ENCODE data around the gene KCNRG.
"Not testable (repeated sequence)": the region's sequence is repeated elsewhere in the genome, so short reads cannot be mapped to it uniquely, and the experiment has no call there.

The KCNRG gene

GRCh38 chr13:50017819-50018218 lies 2.6 kb downstream of the KCNRG start:
- no peaks in the 10 kb centered on the region for H3K4me1 ChIP-seq (ENCODE audit: insufficient read depth, low read length)
- no peak overlapping the region for H2AFZ ChIP-seq (ENCODE audit: low read depth, low read length)
- peaks cover 3% of the 10 kb centered on the region for H3K9me3 ChIP-seq (ENCODE audit: low read length)
- no peaks in the 10 kb centered on the region for H3K27me3 ChIP-seq (ENCODE audit: insufficient read depth, low read length)
- H3K36me3 ChIP-seq (ENCODE audit: insufficient read depth, low read length), result peaks cover 50% of the 10 kb centered on the region
- no peak overlapping the region for H3K4me3 ChIP-seq (ENCODE audit: low read length)

GRCh38 chr13:50025436-50025835 lies 10.2 kb downstream of the KCNRG start:
- H3K27me3 ChIP-seq (ENCODE audit: insufficient read depth, low read length), result no peaks in the 10 kb centered on the region
- no peaks in the 10 kb centered on the region for H3K4me1 ChIP-seq (ENCODE audit: insufficient read depth, low read length)
- no peak overlapping the region for H3K4me3 ChIP-seq (ENCODE audit: low read length)
- peaks cover 1% of the 10 kb centered on the region for H3K9me3 ChIP-seq (ENCODE audit: low read length)
- peaks cover 40% of the 10 kb centered on the region for H3K36me3 ChIP-seq (ENCODE audit: insufficient read depth, low read length)
- no peak overlapping the region for H2AFZ ChIP-seq (ENCODE audit: low read depth, low read length)

GRCh38 chr13:50026788-50027473 lies 11.7 kb downstream of the KCNRG start:
- Histone ChIP-seq H2AFZ (ENCODE audit: low read depth, low read length) (no peak overlapping the region), H3K9me3 (ENCODE audit: low read length) (no peaks in the 10 kb centered on the region), H3K4me3 (ENCODE audit: low read length) (no peak overlapping the region), H3K27me3 (ENCODE audit: insufficient read depth, low read length) (no peaks in the 10 kb centered on the region), H3K36me3 (ENCODE audit: insufficient read depth, low read length) (peaks cover 35% of the 10 kb centered on the region), H3K4me1 (ENCODE audit: insufficient read depth, low read length) (no peaks in the 10 kb centered on the region)

GRCh38 chr13:50030315-50030714 lies 15.1 kb downstream of the KCNRG start:
- no peaks in the 10 kb centered on the region for H3K27me3 ChIP-seq (ENCODE audit: insufficient read depth, low read length)
- no peaks in the 10 kb centered on the region for H3K4me1 ChIP-seq (ENCODE audit: insufficient read depth, low read length)
- H3K9me3 ChIP-seq (ENCODE audit: low read length), result no peaks in the 10 kb centered on the region

GRCh38 chr13:50033725-50034124 lies 18.5 kb downstream of the KCNRG start:
- Histone ChIP-seq H3K4me3 (ENCODE audit: low read length) (no peak overlapping the region), H3K4me1 (ENCODE audit: insufficient read depth, low read length) (no peaks in the 10 kb centered on the region), H3K36me3 (ENCODE audit: insufficient read depth, low read length) (peaks cover 3% of the 10 kb centered on the region), H2AFZ (ENCODE audit: low read depth, low read length) (no peak overlapping the region), H3K9me3 (ENCODE audit: low read length) (no peaks in the 10 kb centered on the region), H3K27me3 (ENCODE audit: insufficient read depth, low read length) (no peaks in the 10 kb centered on the region)

More at GRCh38 chr13:50030315-50030714, 15.1 kb downstream of the KCNRG start:
- H3K4me3 ChIP-seq (ENCODE audit: low read length), result no peak overlapping the region
- peaks cover 8% of the 10 kb centered on the region for H3K36me3 ChIP-seq (ENCODE audit: insufficient read depth, low read length)
- no peak overlapping the region for H2AFZ ChIP-seq (ENCODE audit: low read depth, low read length)

GRCh38 chr13:50037788-50038187 lies 22.5 kb downstream of the KCNRG start:
- H3K9me3 ChIP-seq (ENCODE audit: low read length), result no peaks in the 10 kb centered on the region
- no peak overlapping the region for H2AFZ ChIP-seq (ENCODE audit: low read depth, low read length)
- no peaks in the 10 kb centered on the region for H3K4me1 ChIP-seq (ENCODE audit: insufficient read depth, low read length)
- no peak overlapping the region for H3K4me3 ChIP-seq (ENCODE audit: low read length)
- peaks cover 18% of the 10 kb centered on the region for H3K36me3 ChIP-seq (ENCODE audit: insufficient read depth, low read length)
- no peaks in the 10 kb centered on the region for H3K27me3 ChIP-seq (ENCODE audit: insufficient read depth, low read length)

- Histone ChIP-seq H3K27me3 (ENCODE audit: insufficient read depth, low read length) (no peaks in the 10 kb centered on the region), H3K4me3 (ENCODE audit: low read length) (no peak overlapping the region), H3K36me3 (ENCODE audit: insufficient read depth, low read length) (peaks cover 23% of the 10 kb centered on the region), H2AFZ (ENCODE audit: low read depth, low read length) (no peak overlapping the region), H3K4me1 (ENCODE audit: insufficient read depth, low read length) (no peaks in the 10 kb centered on the region), H3K9me3 (ENCODE audit: low read length) (no peaks in the 10 kb centered on the region)
Measured at GRCh38 chr13:50038266-50038665, 23.0 kb downstream of the KCNRG start.

- H3K27me3 ChIP-seq (ENCODE audit: insufficient read depth, low read length), result no peaks in the 10 kb centered on the region
- peaks cover 2% of the 10 kb centered on the region for H3K9me3 ChIP-seq (ENCODE audit: low read length)
- H2AFZ ChIP-seq (ENCODE audit: low read depth, low read length), result no peak overlapping the region
- peaks cover 45% of the 10 kb centered on the region for H3K36me3 ChIP-seq (ENCODE audit: insufficient read depth, low read length)
- H3K4me1 ChIP-seq (ENCODE audit: insufficient read depth, low read length), result no peaks in the 10 kb centered on the region
- no peak overlapping the region for H3K4me3 ChIP-seq (ENCODE audit: low read length)
Measured at GRCh38 chr13:50052478-50052877, 37.2 kb downstream of the KCNRG start.

- Histone ChIP-seq H3K4me3 (ENCODE audit: low read length) (no peak overlapping the region), H3K27me3 (ENCODE audit: insufficient read depth, low read length) (no peaks in the 10 kb centered on the region)
Measured at GRCh38 chr13:50053844-50054243, 38.6 kb downstream of the KCNRG start.

GRCh38 chr13:50055454-50055853 lies 40.2 kb downstream of the KCNRG start:
- Histone ChIP-seq H3K4me1 (ENCODE audit: insufficient read depth, low read length) (no peaks in the 10 kb centered on the region), H3K4me3 (ENCODE audit: low read length) (no peak overlapping the region), H2AFZ (ENCODE audit: low read depth, low read length) (no peak overlapping the region), H3K27me3 (ENCODE audit: insufficient read depth, low read length) (no peaks in the 10 kb centered on the region), H3K36me3 (ENCODE audit: insufficient read depth, low read length) (peaks cover 47% of the 10 kb centered on the region), H3K9me3 (ENCODE audit: low read length) (peaks cover 4% of the 10 kb centered on the region)

More at GRCh38 chr13:50053844-50054243, 38.6 kb downstream of the KCNRG start:
- peaks cover 45% of the 10 kb centered on the region for H3K36me3 ChIP-seq (ENCODE audit: insufficient read depth, low read length)
- no peaks in the 10 kb centered on the region for H3K4me1 ChIP-seq (ENCODE audit: insufficient read depth, low read length)
- no peak overlapping the region for H2AFZ ChIP-seq (ENCODE audit: low read depth, low read length)
- peaks cover 4% of the 10 kb centered on the region for H3K9me3 ChIP-seq (ENCODE audit: low read length)

- Histone ChIP-seq H3K4me1 (ENCODE audit: insufficient read depth, low read length) (no peaks in the 10 kb centered on the region), H3K27me3 (ENCODE audit: insufficient read depth, low read length) (no peaks in the 10 kb centered on the region), H3K36me3 (ENCODE audit: insufficient read depth, low read length) (peaks cover 54% of the 10 kb centered on the region), H3K4me3 (ENCODE audit: low read length) (no peak overlapping the region), H3K9me3 (ENCODE audit: low read length) (peaks cover 2% of the 10 kb centered on the region), H2AFZ (ENCODE audit: low read depth, low read length) (no peak overlapping the region)
Measured at GRCh38 chr13:50060718-50061117, 45.5 kb downstream of the KCNRG start.

- not testable (repeated sequence) for H2AFZ ChIP-seq (ENCODE audit: low read depth, low read length); H3K4me3 ChIP-seq (ENCODE audit: low read length); H3K9me3 ChIP-seq (ENCODE audit: low read length); H3K27me3 ChIP-seq (ENCODE audit: insufficient read depth, low read length); H3K4me1 ChIP-seq (ENCODE audit: insufficient read depth, low read length)
- H3K36me3 ChIP-seq (ENCODE audit: insufficient read depth, low read length), result peaks cover 56% of the 10 kb centered on the region
Measured at GRCh38 chr13:50062336-50062735, 47.1 kb downstream of the KCNRG start.

GRCh38 chr13:50065712-50066111 lies 50.5 kb downstream of the KCNRG start:
- H3K27me3 ChIP-seq (ENCODE audit: insufficient read depth, low read length), result no peaks in the 10 kb centered on the region
- H3K9me3 ChIP-seq (ENCODE audit: low read length), result no peaks in the 10 kb centered on the region
- no peak overlapping the region for H2AFZ ChIP-seq (ENCODE audit: low read depth, low read length)
- H3K4me1 ChIP-seq (ENCODE audit: insufficient read depth, low read length), result no peaks in the 10 kb centered on the region
- peaks cover 65% of the 10 kb centered on the region for H3K36me3 ChIP-seq (ENCODE audit: insufficient read depth, low read length)
- no peak overlapping the region for H3K4me3 ChIP-seq (ENCODE audit: low read length)

- H3K4me1 ChIP-seq (ENCODE audit: insufficient read depth, low read length), result no peaks in the 10 kb centered on the region
Measured at GRCh38 chr13:50068508-50068907, 53.3 kb downstream of the KCNRG start.

More at GRCh38 chr13:50068508-50068907, 53.3 kb downstream of the KCNRG start:
- no peak overlapping the region for H2AFZ ChIP-seq (ENCODE audit: low read depth, low read length)
- H3K4me3 ChIP-seq (ENCODE audit: low read length), result no peak overlapping the region
- H3K27me3 ChIP-seq (ENCODE audit: insufficient read depth, low read length), result no peaks in the 10 kb centered on the region
- H3K36me3 ChIP-seq (ENCODE audit: insufficient read depth, low read length), result peaks cover 53% of the 10 kb centered on the region
- no peaks in the 10 kb centered on the region for H3K9me3 ChIP-seq (ENCODE audit: low read length)
